ENCODE results near the gene RAB30. TPM values are rescaled to one million over a fixed set of nuclear protein-coding genes. Genes with fewer than 3 reads are reported as not detected.

The RAB30 gene
- total and polyA plus RNA-seq, 2 donors from 2014 or later: 3.1 to 15.2 TPM

DNA sequence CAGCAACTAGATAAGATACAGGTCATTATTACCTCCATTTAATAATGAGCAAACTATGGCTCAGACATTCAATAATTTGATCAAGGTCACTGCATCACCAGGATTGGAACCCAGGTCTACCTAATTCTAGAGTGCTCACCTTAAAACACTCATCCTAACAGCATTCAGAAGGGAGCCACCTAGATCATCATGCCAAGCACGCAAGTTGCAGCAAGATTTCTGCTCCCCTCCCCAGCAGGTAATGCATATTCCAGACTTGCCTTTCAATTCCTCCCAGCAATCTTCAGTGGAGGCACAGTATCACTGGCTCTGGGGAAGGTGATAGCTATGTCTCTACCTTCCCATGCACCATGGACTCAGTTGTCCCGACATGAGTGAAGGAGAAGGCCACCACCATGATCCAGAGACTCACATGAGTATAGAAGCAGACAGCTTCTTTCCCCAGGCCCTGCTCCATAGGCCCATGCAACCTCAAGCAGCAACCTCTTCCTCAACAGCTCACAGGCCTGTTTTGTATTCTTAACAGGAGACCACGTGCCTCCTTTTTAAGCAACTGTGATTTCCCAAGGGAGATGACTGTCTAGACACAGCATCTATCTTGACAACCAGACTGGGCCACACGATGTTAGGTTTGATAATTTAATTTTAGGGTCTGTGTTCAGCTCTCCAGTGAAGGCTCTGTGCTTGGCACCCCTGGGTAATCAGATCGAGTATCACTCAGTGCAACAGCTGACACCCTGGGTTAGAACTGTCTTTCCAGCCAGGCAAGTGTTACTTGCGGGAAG is 36.4 kb downstream of the RAB30 start:
- H3K27ac ChIP-seq (ENCODE audit: low read depth in 2 of 2, low read length in 2 of 2): no peak overlapping the region
- no peak overlapping the region for H3K9ac ChIP-seq (ENCODE audit: low read length in 3 of 3)
- peaks cover 0 to 5% (median 0%) of the 10 kb centered on the region in 3 donors for H3K4me1 ChIP-seq (ENCODE audit: control insufficient read depth in 2 of 3, insufficient read depth in 2 of 3, low read depth in 1 of 3, low read length in 3 of 3)
- intact Hi-C loops (cut with DNase I): no loop called here
- TF ChIP-seq, protein P1, sequence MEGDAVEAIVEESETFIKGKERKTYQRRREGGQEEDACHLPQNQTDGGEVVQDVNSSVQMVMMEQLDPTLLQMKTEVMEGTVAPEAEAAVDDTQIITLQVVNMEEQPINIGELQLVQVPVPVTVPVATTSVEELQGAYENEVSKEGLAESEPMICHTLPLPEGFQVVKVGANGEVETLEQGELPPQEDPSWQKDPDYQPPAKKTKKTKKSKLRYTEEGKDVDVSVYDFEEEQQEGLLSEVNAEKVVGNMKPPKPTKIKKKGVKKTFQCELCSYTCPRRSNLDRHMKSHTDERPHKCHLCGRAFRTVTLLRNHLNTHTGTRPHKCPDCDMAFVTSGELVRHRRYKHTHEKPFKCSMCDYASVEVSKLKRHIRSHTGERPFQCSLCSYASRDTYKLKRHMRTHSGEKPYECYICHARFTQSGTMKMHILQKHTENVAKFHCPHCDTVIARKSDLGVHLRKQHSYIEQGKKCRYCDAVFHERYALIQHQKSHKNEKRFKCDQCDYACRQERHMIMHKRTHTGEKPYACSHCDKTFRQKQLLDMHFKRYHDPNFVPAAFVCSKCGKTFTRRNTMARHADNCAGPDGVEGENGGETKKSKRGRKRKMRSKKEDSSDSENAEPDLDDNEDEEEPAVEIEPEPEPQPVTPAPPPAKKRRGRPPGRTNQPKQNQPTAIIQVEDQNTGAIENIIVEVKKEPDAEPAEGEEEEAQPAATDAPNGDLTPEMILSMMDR (IDR thresholded peaks at IDR 0.05; ENCODE audit: borderline replicate concordance, extremely low read depth, insufficient read depth): no peak
- H3K27me3 ChIP-seq (ENCODE audit: control insufficient read depth, insufficient read depth, low read length): no peaks in the 10 kb centered on the region
- no peaks in the 10 kb centered on the region for H3K9me3 ChIP-seq (ENCODE audit: control insufficient read depth in 2 of 3, insufficient read depth in 1 of 3, low read length in 3 of 3)
- FAIRE-seq: no peak
- no peaks in the 10 kb centered on the region for H3K36me3 ChIP-seq (ENCODE audit: control insufficient read depth in 2 of 3, insufficient read depth in 3 of 3, low read length in 3 of 3)
- DNase-seq: no peak
- H3K4me3 ChIP-seq (ENCODE audit: low read length in 3 of 3): no peak overlapping the region

DNA sequence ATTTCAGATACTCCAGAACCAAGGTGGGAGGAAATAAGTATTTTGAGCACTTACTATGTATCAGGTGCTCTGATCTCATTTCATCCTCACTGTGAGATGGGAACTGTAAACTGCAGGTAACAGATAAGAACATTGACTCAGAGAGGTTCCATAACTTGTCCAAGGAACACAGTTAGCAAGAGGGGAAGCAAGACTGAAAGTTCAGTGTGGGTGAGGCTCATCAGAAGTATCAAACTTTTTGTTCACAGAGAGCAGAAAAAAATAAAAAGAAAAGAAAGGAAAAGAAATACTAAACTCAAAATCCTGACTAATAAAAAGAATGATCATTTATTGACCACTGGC is 37.1 kb downstream of the RAB30 start:
- no peak for DNase-seq
- Histone ChIP-seq H3K27me3 (ENCODE audit: control insufficient read depth, insufficient read depth, low read length) (no peaks in the 10 kb centered on the region), H3K4me1 (ENCODE audit: control insufficient read depth in 2 of 3, insufficient read depth in 2 of 3, low read depth in 1 of 3, low read length in 3 of 3) (peaks cover 0 to 5% (median 0%) of the 10 kb centered on the region in 3 donors), H3K36me3 (ENCODE audit: control insufficient read depth in 2 of 3, insufficient read depth in 3 of 3, low read length in 3 of 3) (no peaks in the 10 kb centered on the region), H3K4me3 (ENCODE audit: low read length in 3 of 3) (no peak overlapping the region), H3K27ac (ENCODE audit: low read depth in 2 of 2, low read length in 2 of 2) (no peak overlapping the region), H3K9me3 (ENCODE audit: control insufficient read depth in 2 of 3, insufficient read depth in 1 of 3, low read length in 3 of 3) (no peaks in the 10 kb centered on the region), H3K9ac (ENCODE audit: low read length in 3 of 3) (no peak overlapping the region)
- no peak for FAIRE-seq
- intact Hi-C loops (cut with DNase I): no loop called here
- TF ChIP-seq, protein P1 (IDR thresholded peaks at IDR 0.05; ENCODE audit: borderline replicate concordance, extremely low read depth, insufficient read depth): no peak

DNA sequence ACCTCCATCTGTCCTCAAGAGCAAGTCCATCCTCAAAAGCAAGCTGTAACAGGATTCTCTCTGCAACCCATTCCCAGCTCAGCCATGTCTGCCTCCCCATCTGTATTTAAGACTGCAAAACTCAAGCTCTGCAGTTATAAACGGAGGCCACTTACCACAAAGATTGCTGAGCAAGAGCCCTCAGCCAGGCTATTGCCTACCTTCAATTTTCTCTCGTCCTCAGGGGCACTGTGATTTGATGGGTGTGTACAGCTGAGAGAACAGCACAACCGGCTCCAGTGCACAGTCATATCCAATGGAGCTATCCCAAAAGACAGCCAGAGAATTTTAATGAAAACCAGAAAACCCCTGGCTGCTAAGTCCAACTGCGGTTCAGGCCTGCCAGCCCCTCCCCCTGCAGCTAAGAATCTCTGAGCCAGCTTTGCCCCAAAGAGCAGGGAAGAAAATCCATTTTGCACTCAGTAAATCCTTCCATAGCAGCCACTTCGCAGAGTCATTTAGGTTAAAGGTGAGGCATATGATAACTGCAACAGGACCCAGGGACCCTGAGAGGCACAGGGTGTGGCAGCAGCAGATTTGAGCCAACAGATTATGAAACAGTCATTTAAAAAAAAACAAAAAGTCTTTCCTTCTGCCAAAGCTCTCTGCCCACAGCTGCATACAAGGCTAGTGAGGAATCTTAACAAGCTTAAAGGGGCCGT is 37.6 kb downstream of the RAB30 start:
- no peaks in the 10 kb centered on the region for H3K9me3 ChIP-seq (ENCODE audit: control insufficient read depth in 2 of 3, insufficient read depth in 1 of 3, low read length in 3 of 3)
- no peak overlapping the region for H3K4me3 ChIP-seq (ENCODE audit: low read length in 3 of 3)
- FAIRE-seq (no peak), DNase-seq (peak in 1 of 5 donors; percentile 13)
- TF ChIP-seq, protein P1 (IDR thresholded peaks at IDR 0.05; ENCODE audit: borderline replicate concordance, extremely low read depth, insufficient read depth): no peak
- no peak overlapping the region for H3K9ac ChIP-seq (ENCODE audit: low read length in 3 of 3)
- H3K4me1 ChIP-seq (ENCODE audit: control insufficient read depth in 2 of 3, insufficient read depth in 2 of 3, low read depth in 1 of 3, low read length in 3 of 3): peaks cover 0 to 5% (median 0%) of the 10 kb centered on the region in 3 donors
- H3K36me3 ChIP-seq (ENCODE audit: control insufficient read depth in 2 of 3, insufficient read depth in 3 of 3, low read length in 3 of 3): no peaks in the 10 kb centered on the region
- no peaks in the 10 kb centered on the region for H3K27me3 ChIP-seq (ENCODE audit: control insufficient read depth, insufficient read depth, low read length)
- H3K27ac ChIP-seq (ENCODE audit: low read depth in 2 of 2, low read length in 2 of 2): no peak overlapping the region
- intact Hi-C loops (cut with DNase I): no loop called here

All from kidney (tissue), 14 donors.